ENCODE data around the gene SH2D3C. TPM values are rescaled to one million over a fixed set of nuclear protein-coding genes. Genes with fewer than 3 reads are reported as not detected.
A peak's percentile ranks its signal among the peaks of the same experiment; 100 is the strongest.

SH2D3C gene
- total and polyA plus RNA-seq, 4 experiments from 2014 or later, result 8.7 to 51.5 (median 46.0) TPM

DNA sequence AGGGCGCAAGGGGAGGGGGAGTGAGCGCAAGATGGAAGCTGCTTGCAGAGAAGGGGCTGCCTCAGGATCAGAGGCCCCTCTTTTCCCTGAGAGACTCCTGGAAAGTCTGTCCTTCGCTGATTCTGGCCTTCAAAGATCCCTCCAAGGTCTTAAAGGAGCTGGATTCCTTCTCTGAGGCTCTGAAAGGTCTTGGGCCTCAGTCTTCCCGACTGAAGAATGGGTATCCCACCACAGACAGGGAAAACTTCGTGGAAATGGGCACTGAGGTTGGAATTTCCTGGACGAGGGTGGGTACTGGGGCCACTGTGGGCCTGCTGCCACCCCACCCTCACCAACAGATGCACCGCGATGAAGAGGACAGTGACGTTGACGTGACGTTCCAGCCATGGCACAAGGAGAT is 66.1 kb downstream of the SH2D3C start:
- POLR2A ChIA-PET (ENCODE audit: partially characterized antibody), result interaction anchor here (1.0 to 2.0 kb wide), 3 partner anchors 13 to 73 kb away, joined by 3 to 7 read pairs (median 4); partner anchors contain the start of genes CDK9 and TOR2A
- no peak for DNase-seq
- peaks cover 19 to 40% (median 31%) of the 10 kb centered on the region in 4 donors for H3K4me1 Mint-ChIP-seq

DNA sequence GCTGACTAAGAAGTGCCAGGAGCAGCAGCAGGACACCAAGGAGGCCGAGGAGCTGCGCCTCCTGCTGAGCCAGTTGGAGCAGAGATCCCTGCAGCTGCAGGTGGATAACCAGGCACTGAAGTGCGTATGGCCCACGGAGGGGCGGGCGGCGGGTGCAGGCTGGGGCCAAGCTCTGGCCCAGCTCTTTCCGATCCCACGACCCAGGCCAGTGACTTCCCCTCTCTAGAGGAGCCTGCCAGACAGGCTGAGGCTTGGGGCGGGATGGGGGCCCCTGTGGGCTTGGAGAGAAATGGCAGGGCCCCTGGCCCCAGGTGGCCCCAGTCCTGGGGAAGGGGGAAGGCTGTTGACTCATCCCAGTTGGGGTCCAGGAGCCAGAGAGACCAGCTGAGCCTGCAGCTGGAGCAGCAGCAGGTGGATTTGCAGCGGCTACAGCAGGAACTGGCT is 66.6 kb downstream of the SH2D3C start:
- H3K9me3 Mint-ChIP-seq, result peaks cover 0 to 1% (median 0%) of the 10 kb centered on the region in 8 donors
- no peaks in the 10 kb centered on the region for H3K9me3 ChIP-seq (ENCODE audit: control insufficient read depth in 1 of 2, low read length in 2 of 2)
- CTCF ChIA-PET (ENCODE audit: partially characterized antibody), result interaction anchor here (1.5 to 3.4 kb wide), 2 partner anchors 23 to 209 kb away, joined by 3 to 19 read pairs; partner anchors contain the start of gene TOR2A
- peak overlapping the region in 2 of 8 donors; percentile 29 to 49 for H3K4me3 Mint-ChIP-seq
- no peaks in the 10 kb centered on the region for H3K27me3 ChIP-seq (ENCODE audit: insufficient read depth, low read length)
- H3K27ac Mint-ChIP-seq, result peak overlapping the region in 1 of 7 donors; percentile 35
- no peaks in the 10 kb centered on the region for H3K36me3 ChIP-seq (ENCODE audit: insufficient read depth, low read length)
- no peaks in the 10 kb centered on the region for H3K27me3 Mint-ChIP-seq
- peaks cover 0 to 6% of the 10 kb centered on the region in 2 donors for H3K36me3 Mint-ChIP-seq
- POLR2A ChIA-PET (ENCODE audit: partially characterized antibody), result interaction anchor here (1.0 to 2.0 kb wide), 3 partner anchors 13 to 73 kb away, joined by 3 to 7 read pairs (median 4); partner anchors contain the start of genes CDK9 and TOR2A
- no peak overlapping the region for H3K27ac ChIP-seq (ENCODE audit: low read depth, low read length)
- intact Hi-C loops (cut with micrococcal nuclease), result no loop called here
- H3K4me3 ChIP-seq (ENCODE audit: low read length in 2 of 2), result no peak overlapping the region
- H3K4me1 Mint-ChIP-seq, result peaks cover 19 to 44% (median 33%) of the 10 kb centered on the region in 4 donors
- peaks cover 39% of the 10 kb centered on the region for H3K4me1 ChIP-seq (ENCODE audit: insufficient read depth, low read length)
- no peak for DNase-seq

More for the DNA sequence above, 66.1 kb downstream of the SH2D3C start:
- CTCF ChIA-PET (ENCODE audit: partially characterized antibody), result interaction anchor here (1.5 to 3.4 kb wide), 2 partner anchors 22 to 209 kb away, joined by 3 to 19 read pairs; partner anchors contain the start of gene TOR2A
- Mint-ChIP-seq H3K4me3 (peak overlapping the region in 3 of 8 donors; percentile 36 to 65 (median 61)), H3K36me3 (peaks cover 0 to 6% of the 10 kb centered on the region in 2 donors), H3K9me3 (no peaks in the 10 kb centered on the region), H3K27me3 (no peaks in the 10 kb centered on the region), H3K27ac (peak overlapping the region in 2 of 7 donors; percentile 35 to 47)
- Histone ChIP-seq H3K4me3 (ENCODE audit: low read length in 2 of 2) (no peak overlapping the region), H3K27ac (ENCODE audit: low read depth, low read length) (no peak overlapping the region), H3K9me3 (ENCODE audit: control insufficient read depth in 1 of 2, low read length in 2 of 2) (no peaks in the 10 kb centered on the region), H3K36me3 (ENCODE audit: insufficient read depth, low read length) (no peaks in the 10 kb centered on the region), H3K4me1 (ENCODE audit: insufficient read depth, low read length) (peaks cover 36% of the 10 kb centered on the region), H3K27me3 (ENCODE audit: insufficient read depth, low read length) (no peaks in the 10 kb centered on the region)
- intact Hi-C loops (cut with micrococcal nuclease), result no loop called here

GRCh38 chr9:127711226-127711701 is 67.2 kb downstream of the SH2D3C start:
- no peak overlapping the region for H3K27ac ChIP-seq (ENCODE audit: low read depth, low read length)
- no peaks in the 10 kb centered on the region for H3K27me3 ChIP-seq (ENCODE audit: insufficient read depth, low read length)
- H3K27ac Mint-ChIP-seq, result peak overlapping the region in 4 of 7 donors; percentile 7 to 59 (median 50)
- intact Hi-C loops (cut with micrococcal nuclease), result no loop called here
- peak overlapping the region in 4 of 8 donors; percentile 24 to 46 (median 44) for H3K4me3 Mint-ChIP-seq
- peaks cover 0 to 6% of the 10 kb centered on the region in 2 donors for H3K36me3 Mint-ChIP-seq
- no peak for DNase-seq
- no peaks in the 10 kb centered on the region for H3K36me3 ChIP-seq (ENCODE audit: insufficient read depth, low read length)
- H3K27me3 Mint-ChIP-seq, result no peaks in the 10 kb centered on the region
- H3K4me3 ChIP-seq (ENCODE audit: low read length in 2 of 2), result no peak overlapping the region
- CTCF ChIA-PET (ENCODE audit: partially characterized antibody), result interaction anchor here (1.5 to 3.4 kb wide), 2 partner anchors 23 to 210 kb away, joined by 3 to 19 read pairs; partner anchors contain the start of gene TOR2A
- no peaks in the 10 kb centered on the region for H3K9me3 ChIP-seq (ENCODE audit: control insufficient read depth in 1 of 2, low read length in 2 of 2)
- peaks cover 20 to 45% (median 32%) of the 10 kb centered on the region in 4 donors for H3K4me1 Mint-ChIP-seq
- H3K9me3 Mint-ChIP-seq, result peaks cover 0 to 1% (median 0%) of the 10 kb centered on the region in 8 donors
- POLR2A ChIA-PET (ENCODE audit: partially characterized antibody), result interaction anchor here (1.8 kb wide), 1 partner anchor 74 kb away, joined by 4 read pairs; the partner anchor contains the start of gene CDK9
- H3K4me1 ChIP-seq (ENCODE audit: insufficient read depth, low read length), result peaks cover 36% of the 10 kb centered on the region

GRCh38 chr9:127710204-127710783 is 68.2 kb downstream of the SH2D3C start:
- peak overlapping the region in 1 of 8 donors; percentile 69 for H3K4me3 Mint-ChIP-seq
- CTCF ChIA-PET (ENCODE audit: partially characterized antibody), result interaction anchor here (1.2 to 3.4 kb wide), 3 partner anchors 24 to 160 kb away, joined by 3 to 19 read pairs (median 5); partner anchors contain the start of gene TOR2A
- Histone ChIP-seq H3K27ac (ENCODE audit: low read depth, low read length) (no peak overlapping the region), H3K4me3 (ENCODE audit: low read length in 2 of 2) (no peak overlapping the region), H3K9me3 (ENCODE audit: control insufficient read depth in 1 of 2, low read length in 2 of 2) (no peaks in the 10 kb centered on the region), H3K27me3 (ENCODE audit: insufficient read depth, low read length) (no peaks in the 10 kb centered on the region), H3K4me1 (ENCODE audit: insufficient read depth, low read length) (peaks cover 31% of the 10 kb centered on the region), H3K36me3 (ENCODE audit: insufficient read depth, low read length) (no peaks in the 10 kb centered on the region)
- peaks cover 0 to 1% (median 0%) of the 10 kb centered on the region in 8 donors for H3K9me3 Mint-ChIP-seq
- DNase-seq, result no peak
- no peaks in the 10 kb centered on the region for H3K27me3 Mint-ChIP-seq
- POLR2A ChIA-PET (ENCODE audit: partially characterized antibody), result interaction anchor here (1.1 to 1.8 kb wide), 2 partner anchors 24 to 75 kb away, joined by 3 to 4 read pairs; partner anchors contain the start of gene CDK9
- intact Hi-C loops (cut with micrococcal nuclease), result no loop called here
- peak overlapping the region in 2 of 7 donors; percentile 0 to 64 for H3K27ac Mint-ChIP-seq
- H3K4me1 Mint-ChIP-seq, result peaks cover 14 to 39% (median 25%) of the 10 kb centered on the region in 4 donors
- H3K36me3 Mint-ChIP-seq, result peaks cover 0 to under 1% of the 10 kb centered on the region in 2 donors

GRCh38 chr9:127708952-127709587 is 69.4 kb downstream of the SH2D3C start:
- H3K27me3 Mint-ChIP-seq, result no peaks in the 10 kb centered on the region
- peaks cover 12 to 35% (median 22%) of the 10 kb centered on the region in 4 donors for H3K4me1 Mint-ChIP-seq
- H3K4me1 ChIP-seq (ENCODE audit: insufficient read depth, low read length), result peaks cover 25% of the 10 kb centered on the region
- H3K9me3 Mint-ChIP-seq, result peaks cover 0 to 1% (median 0%) of the 10 kb centered on the region in 8 donors
- CTCF ChIA-PET (ENCODE audit: partially characterized antibody), result interaction anchor here (1.2 to 3.4 kb wide), 5 partner anchors 24 to 212 kb away, joined by 3 to 19 read pairs (median 5); partner anchors contain the start of gene TOR2A
- DNase-seq, result no peak
- no peaks in the 10 kb centered on the region for H3K27me3 ChIP-seq (ENCODE audit: insufficient read depth, low read length)
- POLR2A ChIA-PET (ENCODE audit: partially characterized antibody), result interaction anchor here (1.7 kb wide), 1 partner anchor 26 kb away, joined by 7 read pairs; the partner anchor contains the start of gene TOR2A
- no peak overlapping the region for H3K4me3 ChIP-seq (ENCODE audit: low read length in 2 of 2)
- H3K9me3 ChIP-seq (ENCODE audit: control insufficient read depth in 1 of 2, low read length in 2 of 2), result no peaks in the 10 kb centered on the region
- no peak overlapping the region for H3K4me3 Mint-ChIP-seq
- H3K36me3 Mint-ChIP-seq, result no peaks in the 10 kb centered on the region
- H3K27ac Mint-ChIP-seq, result no peak overlapping the region
- no peak overlapping the region for H3K27ac ChIP-seq (ENCODE audit: low read depth, low read length)
- H3K36me3 ChIP-seq (ENCODE audit: insufficient read depth, low read length), result no peaks in the 10 kb centered on the region
- intact Hi-C loops (cut with micrococcal nuclease), result no loop called here

GRCh38 chr9:127707766-127708165 is 70.7 kb downstream of the SH2D3C start:
- peaks cover 12 to 30% (median 22%) of the 10 kb centered on the region in 4 donors for H3K4me1 Mint-ChIP-seq
- H3K27ac ChIP-seq (ENCODE audit: low read depth, low read length), result no peak overlapping the region
- intact Hi-C loops (cut with micrococcal nuclease), result loop anchor here (1.0 kb wide), 1 partner anchor 27 kb away; no protein-coding TSS in a partner anchor
- ChIA-PET POLR2A (ENCODE audit: partially characterized antibody) (interaction anchor here (1.0 to 1.7 kb wide), 2 partner anchors 8 to 27 kb away, joined by 3 to 7 read pairs; partner anchors contain the start of genes PTRH1, TOR2A and TTC16), CTCF (ENCODE audit: partially characterized antibody) (interaction anchor here (1.0 to 1.7 kb wide), 6 partner anchors 8 to 214 kb away, joined by 3 to 6 read pairs (median 4); partner anchors contain the start of genes PTRH1, TOR2A and TTC16)
- peak; percentile 42 to 60 (median 59) for DNase-seq
- H3K36me3 ChIP-seq (ENCODE audit: insufficient read depth, low read length), result no peaks in the 10 kb centered on the region
- H3K27me3 Mint-ChIP-seq, result no peaks in the 10 kb centered on the region
- H3K27me3 ChIP-seq (ENCODE audit: insufficient read depth, low read length), result no peaks in the 10 kb centered on the region
- peak overlapping the region in 4 of 7 donors; percentile 21 to 74 (median 61) for H3K27ac Mint-ChIP-seq
- no peak overlapping the region for H3K4me3 ChIP-seq (ENCODE audit: low read length in 2 of 2)
- H3K9me3 ChIP-seq (ENCODE audit: control insufficient read depth in 1 of 2, low read length in 2 of 2), result no peaks in the 10 kb centered on the region
- peaks cover 22% of the 10 kb centered on the region for H3K4me1 ChIP-seq (ENCODE audit: insufficient read depth, low read length)
- peaks cover 0 to 1% (median 0%) of the 10 kb centered on the region in 8 donors for H3K9me3 Mint-ChIP-seq
- H3K36me3 Mint-ChIP-seq, result no peaks in the 10 kb centered on the region
- H3K4me3 Mint-ChIP-seq, result no peak overlapping the region

Measured in CD4-positive, alpha-beta memory T cell (primary cell).